Parathyroid adenoma (tissue), 2 donors: ENCODE results near the gene CTSE.

Experiments
- H2AFZ ChIP-seq: fragments of 300-600 bp; sonication (generic); one replicate; pipeline ENCODE4 v1.7.0; 2017; ENCODE audit warnings: antibody characterized with exemption, mild to moderate bottlenecking
- H3K27ac ChIP-seq: fragments of 300-600 bp; sonication (generic); one replicate; pipeline ENCODE4 v1.7.0; 2017
- H3K27me3 ChIP-seq: fragments of 300-600 bp; sonication (generic); one replicate; pipeline ENCODE4 v1.7.0; 2017; ENCODE audit warnings: low read length; ENCODE audit not compliant: control insufficient read depth, insufficient read depth
- H3K36me3 ChIP-seq: fragments of 300-600 bp; sonication (generic); one replicate; pipeline ENCODE4 v1.7.0; 2017; ENCODE audit warnings: low read length; ENCODE audit not compliant: control insufficient read depth, insufficient read depth
- H3K4me1 ChIP-seq: fragments of 300-600 bp; sonication (generic); one replicate; pipeline ENCODE4 v1.7.0; 2017; ENCODE audit warnings: control low read depth
- H3K4me2 ChIP-seq: fragments of 300-600 bp; sonication (generic); one replicate; pipeline ENCODE4 v1.7.0; 2017; ENCODE audit warnings: low read length
- H3K4me3 ChIP-seq: fragments of 300-600 bp; sonication (generic); one replicate; pipeline ENCODE4 v1.7.0; 2017; ENCODE audit warnings: low read depth, low read length
- H3K79me2 ChIP-seq: fragments of 300-600 bp; sonication (generic); one replicate; pipeline ENCODE4 v1.7.0; 2017; ENCODE audit warnings: control low read depth
- H3K9ac ChIP-seq: fragments of 300-600 bp; sonication (generic); one replicate; pipeline ENCODE4 v1.7.0; 2017; ENCODE audit warnings: mild to moderate bottlenecking
- H3K9me3 ChIP-seq: fragments of 300-600 bp; sonication (generic); one replicate; pipeline ENCODE4 v1.7.0; 2017; ENCODE audit warnings: low read length; ENCODE audit not compliant: control insufficient read depth
- CTCF ChIP-seq: fragments of 300-600 bp; sonication (generic); IDR thresholded peaks from one replicate; pipeline ENCODE4 v1.7.0; 2017; ENCODE audit warnings: antibody characterized with exemption, mild to moderate bottlenecking
- donor health status: primary hyperparathyroidism.

The CTSE gene

GRCh38 chr1:205970486-205970885 lies 53.2 kb downstream of the CTSE start:
- no peak overlapping the region for H3K9ac ChIP-seq
- no peak overlapping the region for H3K4me2 ChIP-seq
- no peaks in the 10 kb centered on the region for H3K27me3 ChIP-seq
- H3K27ac ChIP-seq: peak overlapping the region; percentile 77
- no peak for TF ChIP-seq CTCF
- H3K79me2 ChIP-seq: no peaks in the 10 kb centered on the region
- H3K4me3 ChIP-seq: no peak overlapping the region
- peaks cover 8% of the 10 kb centered on the region for H3K4me1 ChIP-seq
- H2AFZ ChIP-seq: no peak overlapping the region
- H3K36me3 ChIP-seq: no peaks in the 10 kb centered on the region
- H3K9me3 ChIP-seq: no peaks in the 10 kb centered on the region

GRCh38 chr1:205969229-205969628 lies 54.5 kb downstream of the CTSE start:
- Histone ChIP-seq H2AFZ (no peak overlapping the region), H3K4me2 (no peak overlapping the region), H3K9ac (no peak overlapping the region), H3K4me1 (peaks cover 8% of the 10 kb centered on the region), H3K4me3 (no peak overlapping the region), H3K27me3 (no peaks in the 10 kb centered on the region), H3K79me2 (no peaks in the 10 kb centered on the region), H3K9me3 (no peaks in the 10 kb centered on the region), H3K36me3 (no peaks in the 10 kb centered on the region), H3K27ac (no peak overlapping the region)
- TF ChIP-seq CTCF: no peak

- H2AFZ ChIP-seq: no peak overlapping the region
- TF ChIP-seq CTCF: no peak
- H3K9me3 ChIP-seq: no peaks in the 10 kb centered on the region
- H3K4me2 ChIP-seq: no peak overlapping the region
- H3K36me3 ChIP-seq: no peaks in the 10 kb centered on the region
- H3K27me3 ChIP-seq: no peaks in the 10 kb centered on the region
- H3K9ac ChIP-seq: no peak overlapping the region
- peaks cover 10% of the 10 kb centered on the region for H3K4me1 ChIP-seq
- no peak overlapping the region for H3K27ac ChIP-seq
- H3K79me2 ChIP-seq: no peaks in the 10 kb centered on the region
- no peak overlapping the region for H3K4me3 ChIP-seq
Measured at GRCh38 chr1:205967554-205968335, 56.0 kb downstream of the CTSE start.

DNA sequence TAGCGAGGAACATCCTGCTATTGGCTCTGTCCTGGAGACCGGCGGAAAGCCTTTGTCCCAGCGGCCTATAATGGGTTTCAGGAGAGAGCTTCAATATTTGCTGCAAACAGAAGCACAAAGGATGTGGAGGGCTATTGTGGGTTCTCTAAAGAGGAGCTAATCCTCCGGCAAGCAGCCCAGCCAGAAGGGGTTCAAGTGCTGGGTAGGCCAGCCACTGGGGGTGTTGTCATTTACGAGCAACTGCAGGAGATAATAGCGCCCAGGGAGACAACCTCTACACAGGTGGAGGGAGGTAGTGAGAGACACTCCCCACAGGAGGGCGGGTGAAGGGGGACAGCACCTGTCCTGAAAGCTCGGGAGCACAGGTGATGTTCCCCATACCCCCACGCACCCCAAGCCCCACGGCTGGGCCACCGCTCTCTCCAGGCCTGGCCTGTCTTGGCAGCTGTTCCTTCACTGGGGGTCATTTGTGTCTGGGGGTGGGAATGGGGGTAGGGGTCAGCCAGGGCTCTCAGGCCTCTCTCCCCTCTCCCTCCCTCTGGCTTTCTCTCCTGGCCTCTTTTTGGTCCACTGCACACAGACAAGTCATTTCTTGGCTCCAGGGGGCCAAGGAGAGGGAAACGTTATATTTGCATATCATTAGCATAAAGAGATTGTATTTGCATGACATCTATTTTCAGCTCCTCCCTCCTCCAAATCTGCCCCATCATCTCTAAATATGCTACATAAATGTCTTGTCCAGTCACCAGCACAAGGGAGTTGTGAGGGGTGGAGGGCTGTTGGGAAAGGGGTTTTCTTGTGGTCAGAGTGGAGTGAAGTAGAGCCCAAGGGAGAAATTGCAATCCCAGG lies 58.4 kb downstream of the CTSE start:
- Histone ChIP-seq H3K36me3 (no peaks in the 10 kb centered on the region), H3K9ac (no peak overlapping the region), H3K27ac (no peak overlapping the region), H3K27me3 (no peaks in the 10 kb centered on the region), H3K9me3 (no peaks in the 10 kb centered on the region), H3K79me2 (no peaks in the 10 kb centered on the region), H3K4me2 (no peak overlapping the region), H3K4me3 (no peak overlapping the region), H3K4me1 (peaks cover 18% of the 10 kb centered on the region), H2AFZ (no peak overlapping the region)
- TF ChIP-seq CTCF: no peak
